SK-N-MC (cell line): ENCODE data around the gene IL2RG.

ENCODE experiments used
- EZH2 ChIP-seq: fragments of 200-600 bp; sonication (generic); IDR thresholded peaks from one replicate; pipeline ENCODE4 v1.6.1; 2017; ENCODE audit warnings: antibody characterized with exemption
- FOXP2 ChIP-seq: optimal IDR thresholded peaks from 2 replicates; pipeline ENCODE3; 2011; ENCODE audit warnings: mild to moderate bottlenecking, moderate library complexity; ENCODE audit not compliant: insufficient read depth; ENCODE audit errors: extremely low read length, control extremely low read depth
- POLR2AphosphoS5 ChIP-seq: IDR thresholded peaks from 2 replicates; pipeline ENCODE4 v1.6.1; 2012; ENCODE audit warnings: mild to moderate bottlenecking, low read depth, low read length, borderline replicate concordance

- TF ChIP-seq POLR2AphosphoS5 (no peak; the same call in 1 of the 2 replicates), EZH2 (no peak), FOXP2 (no peak)
Measured at GRCh38 chrX:71068044-71068918, 43.1 kb downstream of the IL2RG start, which contains the start of gene SNX12.
